Muscle of arm (tissue), 12 donors: Measurements from ENCODE around the gene ASB15. TPM values are rescaled to one million over a fixed set of nuclear protein-coding genes. Genes with fewer than 3 reads are reported as not detected.

Source experiments
- DNase-seq: peaks from one replicate; pipeline ENCODE4 v3.0.0-alpha.2; 2013
- polyA plus RNA-seq, 12 donors: library from polyadenylated mRNA; unstranded; fragments of 120-200 nt; gene quantifications; one replicate each; pipeline ENCODE4 v1.2.1, GENCODE V29; 2013; ENCODE audit not compliant: insufficient read length in 12 of 12

Gene ASB15
- polyA plus RNA-seq, 12 donors: 3.2 to 10.2 (median 6.5) TPM; not detected in 2

DNA sequence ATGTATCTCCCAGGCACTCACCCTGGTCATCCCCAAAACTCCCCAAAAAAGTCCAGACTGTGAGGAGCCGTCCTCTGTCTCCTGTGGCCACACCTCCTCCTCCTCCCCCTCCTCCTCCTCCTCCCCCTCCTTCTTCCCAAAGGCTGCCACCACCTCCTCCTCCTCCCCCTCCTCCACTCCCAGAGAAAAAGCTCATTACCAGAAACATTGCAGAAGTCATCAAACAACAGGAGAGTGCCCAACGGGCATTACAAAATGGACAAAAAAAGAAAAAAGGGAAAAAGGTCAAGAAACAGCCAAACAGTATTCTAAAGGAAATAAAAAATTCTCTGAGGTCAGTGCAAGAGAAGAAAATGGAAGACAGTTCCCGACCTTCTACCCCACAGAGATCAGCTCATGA, 61.1 kb downstream of the ASB15 start:
- DNase-seq: no peak

DNA sequence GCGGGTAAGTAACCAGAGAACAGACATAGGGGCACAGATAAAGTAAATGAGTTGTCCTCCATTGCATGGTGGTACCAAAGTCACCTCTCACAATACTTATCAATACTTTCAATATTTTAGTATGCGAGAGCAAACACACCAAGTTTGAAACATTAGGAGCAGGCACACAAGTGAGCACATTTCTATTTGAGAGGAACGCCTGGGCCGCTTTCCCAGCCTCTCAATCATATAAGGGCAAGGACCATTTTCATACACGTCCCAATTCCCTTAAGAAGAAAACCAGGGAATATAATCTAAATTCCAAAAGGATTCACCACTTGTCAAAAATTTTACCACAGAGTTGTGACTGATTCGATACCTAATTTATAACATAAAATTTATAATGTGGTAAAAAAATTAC, 61.6 kb downstream of the ASB15 start:
- no peak for DNase-seq

DNA sequence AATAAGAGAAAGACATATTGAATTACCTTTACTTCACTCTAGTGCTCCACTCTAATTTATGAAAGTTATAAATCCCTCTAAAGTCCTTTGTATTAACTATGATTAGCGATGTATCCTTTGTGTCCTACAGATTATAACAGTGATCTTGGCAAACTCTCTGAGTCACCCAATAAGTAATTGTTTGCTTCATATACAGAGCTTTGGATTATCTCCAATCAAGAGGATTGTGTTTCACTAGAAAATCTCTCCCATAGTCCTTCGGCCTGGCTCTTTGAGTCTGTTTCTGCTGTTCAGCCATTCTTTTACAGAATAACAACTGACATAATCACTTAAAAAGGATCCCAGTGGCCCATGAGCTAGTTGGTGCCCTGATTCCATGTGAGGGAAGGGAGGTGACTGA, 63.5 kb downstream of the ASB15 start:
- no peak for DNase-seq

DNA sequence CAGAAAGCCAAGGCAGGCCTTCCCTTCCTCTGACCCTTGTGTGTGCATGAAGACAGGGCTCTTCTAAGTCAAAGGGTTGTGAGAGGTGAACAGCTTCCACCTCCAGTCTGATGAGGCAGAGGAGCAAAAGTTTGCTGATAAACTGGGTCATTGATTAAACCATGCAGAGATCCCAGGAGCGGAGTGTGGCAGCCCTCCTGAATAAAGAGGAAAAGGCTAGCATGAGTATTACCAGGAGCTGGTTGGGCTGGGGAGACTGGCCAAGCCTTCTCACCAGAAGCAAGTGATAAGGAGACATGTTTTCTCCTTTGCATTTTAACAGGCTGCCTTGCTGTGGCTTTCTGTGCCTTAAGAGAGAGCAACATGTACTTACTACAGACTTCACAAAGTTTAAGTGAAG, 64.3 kb downstream of the ASB15 start:
- no peak for DNase-seq

DNA sequence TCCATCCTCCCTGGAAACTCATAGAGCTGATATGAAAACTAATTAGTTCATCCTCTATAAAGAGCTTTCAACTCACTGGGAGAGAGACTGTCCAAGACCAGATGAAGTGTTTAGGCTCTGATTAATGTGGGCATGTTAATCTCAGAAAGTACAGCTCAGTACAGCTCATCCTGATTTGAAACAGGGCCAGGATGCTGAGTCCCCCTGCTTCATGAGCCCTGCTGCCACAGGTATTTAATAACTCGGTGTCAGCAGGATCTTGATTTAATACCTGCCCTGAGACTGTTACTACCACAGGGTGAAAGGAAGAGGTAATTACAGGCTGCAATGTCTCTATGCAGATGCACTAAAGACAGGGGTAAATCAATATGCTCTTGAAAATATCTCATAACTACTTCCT, 64.9 kb downstream of the ASB15 start:
- DNase-seq: no peak

DNA sequence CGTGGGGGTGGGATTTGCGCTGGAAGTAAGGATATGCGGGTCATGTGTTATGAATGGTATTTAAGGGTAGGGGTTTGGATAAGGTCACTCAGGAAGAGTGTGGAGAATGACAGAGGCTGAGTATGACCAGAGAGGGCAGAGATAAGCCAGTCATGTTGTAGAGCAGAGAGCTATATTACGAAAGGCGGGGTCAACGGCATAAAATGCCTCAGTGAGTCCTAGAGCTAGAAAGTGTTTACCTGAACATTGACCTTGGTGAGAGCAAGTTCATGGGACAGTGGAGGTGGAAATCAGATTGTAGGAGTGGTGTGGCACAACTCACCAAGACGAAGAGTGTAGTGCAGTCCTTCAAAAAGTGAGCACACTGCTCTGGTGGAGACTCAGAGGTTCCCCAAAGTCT, 67.9 kb downstream of the ASB15 start:
- no peak for DNase-seq

DNA sequence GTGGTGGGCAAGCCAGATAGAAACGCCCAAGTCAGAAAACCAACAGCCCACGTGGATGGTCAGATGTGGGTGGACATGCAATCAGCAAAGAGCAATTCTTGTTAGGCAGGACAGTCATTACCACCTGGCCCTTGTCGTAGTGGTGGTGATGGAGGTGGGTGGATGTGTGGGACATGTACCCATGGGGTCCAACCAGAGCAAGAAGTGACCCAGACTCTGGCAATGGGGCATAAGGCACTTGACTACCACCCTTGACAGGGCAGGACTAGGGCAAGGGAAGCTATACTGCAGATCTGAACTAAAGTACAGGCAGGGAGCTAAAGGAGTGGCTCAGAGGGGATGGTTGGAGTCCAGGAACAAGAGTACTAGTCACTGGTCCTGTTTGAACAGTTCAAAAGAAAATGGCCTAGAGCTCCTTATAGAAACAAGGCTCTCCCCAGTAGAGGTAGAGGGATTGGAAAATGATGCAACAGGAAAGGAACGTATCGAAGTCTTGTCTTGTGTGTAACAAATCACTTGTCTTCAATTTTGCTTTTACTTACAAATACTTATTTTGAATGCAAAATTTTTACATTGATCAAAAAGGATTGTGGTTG, 71.6 kb downstream of the ASB15 start:
- no peak for DNase-seq

DNA sequence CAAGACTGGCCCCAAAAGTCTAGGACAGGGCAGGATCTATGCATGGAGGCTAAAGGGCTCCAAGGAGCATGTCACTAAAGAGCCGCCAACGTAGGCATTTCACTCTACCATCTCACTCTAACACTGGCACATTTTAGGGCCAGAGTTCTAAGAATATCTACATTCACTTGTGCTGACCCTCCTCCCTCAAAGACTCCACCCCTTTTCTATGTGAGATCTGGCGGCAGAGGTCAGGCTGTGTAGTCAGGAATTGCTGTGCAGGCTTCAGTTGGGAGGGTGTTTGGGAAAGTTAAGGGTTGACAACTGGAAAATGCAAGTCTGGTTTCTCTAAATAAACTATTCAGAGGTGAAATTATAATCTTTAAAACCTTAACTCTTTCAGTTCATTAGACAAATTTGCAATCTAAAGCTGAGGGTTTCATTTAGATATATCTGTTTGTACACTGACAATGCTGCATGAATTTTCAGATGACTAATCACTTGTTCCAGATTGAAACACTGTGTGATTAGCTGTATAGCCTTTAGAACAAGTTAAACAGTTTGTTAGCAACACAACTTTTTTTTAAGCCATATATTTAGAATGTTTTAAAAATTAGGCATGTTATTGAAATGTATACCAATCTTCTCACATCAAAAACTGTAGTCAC, 72.3 kb downstream of the ASB15 start:
- no peak for DNase-seq

DNA sequence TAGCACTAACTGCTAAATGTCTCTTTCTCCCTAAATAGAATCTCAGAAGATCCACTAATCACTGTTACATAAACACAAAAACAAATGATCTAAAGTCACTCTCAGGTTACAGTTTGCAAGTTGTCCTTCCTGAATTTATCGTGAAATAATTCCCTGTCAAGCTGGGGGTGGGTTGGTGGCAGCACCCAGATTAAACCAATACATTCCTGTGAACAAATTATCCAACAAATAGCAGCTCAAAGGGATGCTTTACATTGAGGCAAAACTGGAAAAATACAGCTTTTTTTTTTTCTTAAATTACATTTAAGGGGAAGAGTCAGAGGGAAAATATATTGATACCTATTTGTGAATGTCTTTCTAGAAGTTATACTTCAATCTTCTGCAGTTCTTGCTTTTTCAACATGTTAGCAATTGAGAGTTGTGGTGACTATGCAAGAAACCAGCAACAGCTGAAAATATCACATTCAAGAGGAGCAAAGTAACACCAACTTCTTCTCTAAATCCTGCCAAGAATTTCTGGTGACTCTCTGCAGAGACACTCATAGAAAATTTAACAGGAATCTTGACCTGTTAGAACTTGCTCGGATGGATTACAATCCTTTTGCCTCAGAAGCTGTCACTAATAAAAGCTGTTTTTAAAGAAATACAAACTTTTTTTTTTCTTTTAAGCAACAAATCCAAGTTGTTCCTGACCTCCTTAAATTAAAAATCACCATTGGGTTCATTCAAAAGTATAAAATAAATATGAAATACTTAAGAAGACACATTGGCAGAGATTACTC, 73.0 kb downstream of the ASB15 start:
- no peak for DNase-seq

DNA sequence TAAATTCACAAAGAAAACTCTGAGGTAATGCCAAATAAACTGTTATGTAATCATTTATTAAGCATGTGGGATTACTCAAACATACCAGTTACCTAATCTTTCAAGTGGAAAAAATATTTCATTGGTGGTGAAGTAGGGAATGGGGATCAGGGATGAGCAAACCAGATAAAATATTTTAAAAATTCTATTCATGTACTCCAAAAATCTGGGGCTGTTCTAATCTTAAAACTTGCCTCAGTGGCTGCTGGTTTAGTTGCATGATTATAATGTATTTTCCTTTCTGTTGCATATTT, 73.5 kb downstream of the ASB15 start:
- DNase-seq: no peak

DNA sequence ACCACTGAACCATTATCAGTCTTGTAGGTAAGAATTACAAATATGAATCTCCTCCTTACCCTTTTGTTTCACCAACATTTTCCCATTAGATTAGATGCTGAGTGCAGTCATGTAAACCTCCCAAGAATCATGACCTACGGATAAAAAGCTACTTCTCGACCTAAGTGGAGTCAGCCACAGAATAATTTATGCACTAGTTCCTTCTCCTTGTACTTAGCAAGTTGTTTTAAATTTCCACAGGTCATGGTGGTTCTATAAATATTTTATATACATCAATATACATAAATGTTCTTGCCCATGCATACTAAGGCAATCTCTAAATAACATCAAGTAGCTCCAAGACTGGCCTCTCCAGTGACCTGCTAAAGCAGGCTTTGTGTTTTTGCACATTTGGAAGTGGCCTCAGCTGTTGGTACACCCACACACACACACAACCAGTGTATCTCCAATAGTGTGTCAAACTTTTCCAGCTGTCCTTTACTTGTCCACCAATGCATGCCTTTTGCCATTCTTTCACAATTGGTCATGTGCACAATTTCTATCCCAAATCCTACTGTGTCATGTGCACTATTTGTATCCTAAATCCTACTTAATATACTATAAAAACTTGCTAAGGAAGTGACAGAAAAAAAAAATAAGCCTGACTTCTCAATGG, 75.6 kb downstream of the ASB15 start:
- DNase-seq: no peak

DNA sequence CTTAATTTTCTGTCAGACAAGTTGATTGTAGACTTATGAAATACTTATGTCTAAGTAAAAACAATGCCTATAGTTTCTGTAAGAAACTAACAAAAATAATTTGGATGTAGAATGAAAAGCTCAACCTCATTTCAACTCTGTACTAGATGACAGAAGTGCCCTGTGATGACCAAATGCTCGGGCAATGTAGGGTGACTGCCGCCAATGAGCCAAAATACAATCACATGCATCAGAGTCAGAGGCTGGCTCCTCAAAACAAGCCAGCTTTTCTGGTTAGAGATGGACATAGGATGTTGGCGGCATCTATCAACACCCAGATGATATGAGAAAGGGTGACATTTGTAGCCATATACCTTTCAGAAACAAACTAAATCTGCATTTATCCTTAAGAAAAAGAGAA, 78.0 kb downstream of the ASB15 start:
- no peak for DNase-seq

DNA sequence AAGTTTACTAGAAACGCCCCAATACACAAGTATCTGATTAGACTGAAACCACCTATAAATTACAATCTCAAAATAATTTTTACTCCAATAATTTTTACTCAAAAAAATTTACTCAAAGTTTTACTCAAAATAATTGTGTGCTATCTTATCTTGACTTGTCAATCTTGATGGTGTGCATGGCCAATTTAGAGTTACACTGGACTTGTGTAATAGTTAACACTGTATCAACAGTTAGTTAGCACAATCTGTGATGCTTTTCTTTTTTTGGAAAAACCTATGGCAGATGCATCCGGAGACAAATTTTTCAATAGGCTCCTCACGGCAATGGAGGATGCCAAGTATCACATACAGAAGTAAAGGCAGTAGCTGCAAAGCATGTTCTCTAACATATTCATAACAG, 79.0 kb downstream of the ASB15 start:
- no peak for DNase-seq

DNA sequence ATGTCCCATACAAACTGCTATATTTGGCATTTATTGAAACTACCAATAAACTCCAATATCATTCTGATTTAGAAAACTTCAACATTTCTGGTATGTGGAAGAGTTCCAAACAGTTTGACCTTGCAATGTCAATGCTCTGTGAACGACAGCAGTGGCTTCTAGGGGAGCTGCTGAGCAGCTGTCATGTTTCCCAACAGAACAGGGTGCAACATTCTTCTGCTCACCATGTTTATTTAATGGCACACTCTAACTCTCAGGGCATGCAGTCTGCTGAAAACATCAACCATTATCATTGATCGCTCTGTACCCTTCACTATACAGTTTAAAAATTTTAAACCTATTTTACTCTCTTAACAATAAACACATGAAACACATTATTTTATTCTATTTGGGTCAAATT, 79.9 kb downstream of the ASB15 start:
- no peak for DNase-seq

DNA sequence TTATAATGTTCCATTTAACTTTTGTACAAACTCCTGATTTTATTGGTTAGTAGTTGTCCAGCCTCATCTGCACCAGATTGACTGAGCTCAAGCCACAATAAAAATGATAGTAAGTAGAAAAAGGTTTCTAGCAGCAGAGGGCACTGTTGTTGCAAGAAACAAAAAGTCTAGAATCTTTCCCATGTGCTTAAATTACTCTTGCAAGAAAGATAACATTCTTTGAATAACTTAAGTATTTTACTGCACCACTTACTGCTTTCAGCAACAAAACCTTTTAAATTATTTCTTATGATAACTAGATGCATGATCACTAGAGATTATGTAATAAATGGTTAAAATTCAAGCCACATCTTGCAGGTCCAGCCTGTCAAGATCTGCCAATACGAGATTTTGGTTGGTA, 81.1 kb downstream of the ASB15 start:
- DNase-seq: peak; percentile 44

DNA sequence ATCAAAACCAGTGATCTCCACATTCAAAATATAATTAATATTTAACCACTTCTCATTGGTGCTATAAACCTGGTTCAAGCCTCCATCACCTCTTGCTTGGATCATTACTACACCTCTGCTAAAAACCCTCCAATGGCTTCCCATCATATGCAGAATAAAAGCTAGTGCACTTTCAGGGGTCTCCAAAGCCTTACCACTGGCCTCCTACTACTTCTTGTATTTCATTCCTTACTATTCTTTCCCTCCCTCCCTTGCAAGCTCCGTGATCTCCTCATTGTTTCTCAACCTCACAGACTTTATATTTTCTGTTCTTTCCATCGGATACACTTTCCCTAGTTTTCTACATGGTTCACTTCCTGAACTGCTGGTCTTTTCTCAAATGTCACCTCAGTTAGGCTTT, 85.5 kb downstream of the ASB15 start:
- no peak for DNase-seq

DNA sequence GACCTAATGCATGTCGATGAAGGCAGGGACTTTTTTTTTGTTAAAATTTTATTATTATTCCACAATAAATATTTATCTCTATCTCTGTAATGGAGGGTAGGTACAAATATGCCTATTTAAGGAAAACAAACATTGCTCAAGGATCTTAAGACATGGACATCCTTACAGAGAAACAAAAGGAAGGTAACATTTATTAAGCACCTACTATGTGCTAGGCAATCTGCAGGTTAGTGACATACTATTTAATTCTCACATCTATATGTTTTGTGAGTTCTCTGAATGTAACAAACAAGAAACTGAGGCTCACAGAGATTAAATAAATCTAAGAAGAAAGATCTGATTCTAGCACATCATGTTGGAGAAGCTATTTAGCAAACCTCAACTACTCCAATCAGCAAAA, 86.1 kb downstream of the ASB15 start:
- DNase-seq: no peak

Other genes starting within 250 kb of the ASB15 start
- gene IQUB, start 67.2 kb upstream of the ASB15 start, polyA plus RNA-seq: under 1 TPM in 10 of 12 donors, not detected in 2; 0.27 to 0.53 (median 0.34) TPM
- 100 to 1,000 TPM in 11 of 12 donors, not detected in 1; 101 to 168 (median 135) TPM for gene NDUFA5, start 44.0 kb upstream of the ASB15 start, polyA plus RNA-seq
- 100 to 1,000 TPM in 10 of 12 donors, 10 to 100 TPM in 1, not detected in 1; 75.9 to 317 (median 158) TPM for gene LMOD2, start 54.0 kb downstream of the ASB15 start, polyA plus RNA-seq
- 10 to 100 TPM in 11 of 12 donors, not detected in 1; 32.1 to 40.3 (median 36.0) TPM for gene WASL, start 147.2 kb downstream of the ASB15 start, polyA plus RNA-seq
- gene HYAL4, start 243.3 kb downstream of the ASB15 start, polyA plus RNA-seq: under 1 TPM in 1 of 12 donors, not detected in 11; 0.18 TPM